Measurements from ENCODE around the gene CRHR2. TPM values are rescaled to one million over a fixed set of nuclear protein-coding genes. Genes with fewer than 3 reads are reported as not detected.

CRHR2 gene
- total RNA-seq, 5 donors from 2014 or later (not counting 1 experiment from before 2014, with no cell fraction given), result 0.09 TPM; not detected in 4

Other genes with a start within 250 kb of the CRHR2 start
- gene NOD1, start 203.7 kb downstream of the CRHR2 start, total RNA-seq, result 10 to 100 TPM; 15.6 to 24.6 (median 19.4) TPM
- 10 to 100 TPM in 4 of 5 donors, 1 to 10 TPM in 1; 7.4 to 14.1 (median 12.5) TPM for gene GGCT, start 177.6 kb downstream of the CRHR2 start, total RNA-seq
- gene GARS1, start 87.6 kb downstream of the CRHR2 start, total RNA-seq, result 100 to 1,000 TPM in 4 of 5 donors, 10 to 100 TPM in 1; 78.8 to 121 (median 114) TPM
- gene INMT, start 69.7 kb upstream of the CRHR2 start, total RNA-seq, result 1 to 10 TPM in 1 of 5 donors, under 1 TPM in 4; 0.14 to 1.7 (median 0.75) TPM
- gene MINDY4, start 89.0 kb upstream of the CRHR2 start, total RNA-seq, result 1 to 10 TPM in 4 of 5 donors, under 1 TPM in 1; 0.60 to 1.7 (median 1.2) TPM
- 1 to 10 TPM in 2 of 5 donors, under 1 TPM in 3; 0.13 to 1.9 (median 0.79) TPM for gene AQP1, start 229.4 kb upstream of the CRHR2 start, total RNA-seq

Data from T-cell (primary cell).